ENCODE data around the gene NFYC. TPM values are rescaled to one million over a fixed set of nuclear protein-coding genes. Genes with fewer than 3 reads are reported as not detected.

NFYC gene
- total RNA-seq, 1 experiment from 2014 or later = 61.6 TPM

DNA sequence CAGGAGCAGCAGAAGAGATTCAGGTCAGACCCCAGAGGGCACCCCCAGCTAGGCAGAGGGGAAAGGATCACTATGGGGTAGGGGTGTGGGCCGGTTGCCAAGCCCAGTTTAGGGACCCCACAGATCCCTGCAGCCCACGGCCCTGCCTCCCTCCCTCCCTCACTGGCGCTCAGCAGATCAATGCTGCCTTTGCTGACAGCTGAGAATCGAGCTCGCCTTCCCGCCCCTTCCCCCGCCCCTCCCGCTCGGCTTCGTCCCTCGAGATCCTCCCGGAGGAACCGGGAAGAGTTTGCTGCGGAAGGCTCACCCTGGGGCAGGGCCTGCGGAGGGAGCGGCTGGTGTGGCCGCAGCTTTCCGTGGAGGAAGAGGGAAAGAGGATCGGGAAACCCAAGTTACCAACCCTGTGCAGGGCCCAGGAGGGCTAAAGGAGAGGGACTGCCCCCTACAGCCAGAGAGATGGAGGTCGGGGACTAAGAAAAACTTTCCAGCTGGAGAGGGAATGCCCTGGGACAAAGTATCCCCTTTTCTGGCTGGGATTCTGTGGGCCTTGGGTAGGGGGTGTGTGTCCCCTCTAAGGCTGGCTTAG is 91.0 kb downstream of the NFYC start:
- Mint-ChIP-seq H3K4me3 (ENCODE audit: unreplicated experiment) (peak overlapping the region; percentile 78), H3K4me1 (ENCODE audit: low read depth, unreplicated experiment) (peaks cover 5% of the 10 kb centered on the region), H3K27me3 (ENCODE audit: insufficient read depth, unreplicated experiment) (no peaks in the 10 kb centered on the region), H3K9me3 (ENCODE audit: unreplicated experiment) (no peaks in the 10 kb centered on the region), H3K36me3 (ENCODE audit: insufficient read depth, unreplicated experiment) (no peaks in the 10 kb centered on the region), H3K27ac (ENCODE audit: unreplicated experiment) (no peak overlapping the region)
- H3K36me3 ChIP-seq (ENCODE audit: control insufficient read depth, insufficient read depth, low read length) = no peaks in the 10 kb centered on the region
- POLR2A ChIA-PET = no interaction called here
- no peaks in the 10 kb centered on the region for H3K9me3 ChIP-seq
- no peaks in the 10 kb centered on the region for H3K27me3 ChIP-seq (replicated peaks; ENCODE audit: control insufficient read depth, insufficient read depth, low read length)
- intact Hi-C loops (cut with micrococcal nuclease; ENCODE audit: unreplicated experiment) = no loop called here
- no peak overlapping the region for H3K4me3 ChIP-seq (ENCODE audit: low read depth, low read length)
- CTCF ChIA-PET = interaction anchor here (0.6 kb wide), 1 partner anchor 166 kb away, joined by 4 read pairs; no protein-coding TSS in a partner anchor
- 0 out of 2 replicates have a peak, but pooled peaks cover 4% of the 10 kb centered on the region for H3K4me1 ChIP-seq
- BruUV-seq (replicated peaks) = no TSS peak
- DNase-seq = no peak
- TF ChIP-seq, protein P1, sequence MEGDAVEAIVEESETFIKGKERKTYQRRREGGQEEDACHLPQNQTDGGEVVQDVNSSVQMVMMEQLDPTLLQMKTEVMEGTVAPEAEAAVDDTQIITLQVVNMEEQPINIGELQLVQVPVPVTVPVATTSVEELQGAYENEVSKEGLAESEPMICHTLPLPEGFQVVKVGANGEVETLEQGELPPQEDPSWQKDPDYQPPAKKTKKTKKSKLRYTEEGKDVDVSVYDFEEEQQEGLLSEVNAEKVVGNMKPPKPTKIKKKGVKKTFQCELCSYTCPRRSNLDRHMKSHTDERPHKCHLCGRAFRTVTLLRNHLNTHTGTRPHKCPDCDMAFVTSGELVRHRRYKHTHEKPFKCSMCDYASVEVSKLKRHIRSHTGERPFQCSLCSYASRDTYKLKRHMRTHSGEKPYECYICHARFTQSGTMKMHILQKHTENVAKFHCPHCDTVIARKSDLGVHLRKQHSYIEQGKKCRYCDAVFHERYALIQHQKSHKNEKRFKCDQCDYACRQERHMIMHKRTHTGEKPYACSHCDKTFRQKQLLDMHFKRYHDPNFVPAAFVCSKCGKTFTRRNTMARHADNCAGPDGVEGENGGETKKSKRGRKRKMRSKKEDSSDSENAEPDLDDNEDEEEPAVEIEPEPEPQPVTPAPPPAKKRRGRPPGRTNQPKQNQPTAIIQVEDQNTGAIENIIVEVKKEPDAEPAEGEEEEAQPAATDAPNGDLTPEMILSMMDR (IDR thresholded peaks at IDR 0.05; ENCODE audit: insufficient read depth in 1 of 2, low read depth in 1 of 2, low read length in 1 of 2, severe bottlenecking in 1 of 2, unreplicated experiment in 1 of 2) = no peak

DNA sequence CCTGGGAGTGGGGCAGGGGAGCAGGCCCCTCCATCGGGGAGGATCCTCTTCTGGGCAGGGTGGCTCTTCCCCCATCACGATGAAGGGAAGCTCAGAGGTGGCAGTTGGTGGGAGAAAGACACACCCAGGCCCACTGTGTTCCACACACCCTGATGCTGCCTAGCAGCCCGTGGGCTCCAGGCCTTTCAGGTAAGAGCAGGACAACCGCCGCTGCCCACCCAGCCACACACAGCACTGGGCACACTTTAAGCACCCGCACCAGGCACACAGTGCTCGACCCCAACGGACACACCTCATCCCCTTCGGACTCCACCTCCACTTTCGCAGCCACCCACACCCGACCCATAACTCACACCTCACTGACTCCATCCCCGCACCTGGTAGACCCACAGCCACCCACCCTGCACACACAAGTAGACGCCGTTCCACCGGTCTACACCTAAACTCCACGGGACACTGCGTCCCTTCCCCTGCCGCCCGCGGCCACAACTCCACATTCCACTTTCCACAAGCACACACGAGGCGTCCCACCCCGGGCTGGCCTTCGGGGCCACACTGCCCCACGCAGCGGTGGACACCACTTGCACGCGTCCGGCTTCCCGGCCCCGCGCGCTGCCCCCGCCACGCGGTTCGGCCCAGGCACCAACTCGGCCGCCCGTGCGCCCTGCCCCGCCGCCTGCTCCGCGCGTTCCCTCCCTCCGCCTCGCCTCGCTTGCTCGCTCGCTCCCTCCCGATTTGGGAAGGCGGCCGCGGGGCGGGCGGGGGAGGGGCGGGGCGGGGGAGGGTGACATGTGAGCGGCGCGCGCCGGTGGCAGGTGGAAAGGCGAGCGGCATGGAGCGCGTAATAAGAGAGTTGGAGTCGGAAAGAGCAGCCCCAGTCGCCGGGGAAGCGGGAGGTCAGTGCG is 91.7 kb downstream of the NFYC start, which contains the start of gene KCNQ4:
TSS of gene KCNQ4 (plus strand) at position 787 of the 905 bp plus-strand sequence. CDS start 307 bp downstream, outside the sequence.
- no peaks in the 10 kb centered on the region for H3K27me3 ChIP-seq (replicated peaks; ENCODE audit: control insufficient read depth, insufficient read depth, low read length)
- peak within 1 kb of the TSS; percentile 40 for H3K4me3 ChIP-seq (ENCODE audit: low read depth, low read length)
- no peaks in the 10 kb centered on the region for H3K9me3 ChIP-seq
- no peaks in the 10 kb centered on the region for H3K36me3 ChIP-seq (ENCODE audit: control insufficient read depth, insufficient read depth, low read length)
- Mint-ChIP-seq H3K4me1 (ENCODE audit: low read depth, unreplicated experiment) (peaks cover 5% of the 10 kb centered on the region), H3K4me3 (ENCODE audit: unreplicated experiment) (peak within 1 kb of the TSS; percentile 78), H3K27me3 (ENCODE audit: insufficient read depth, unreplicated experiment) (no peaks in the 10 kb centered on the region), H3K36me3 (ENCODE audit: insufficient read depth, unreplicated experiment) (no peaks in the 10 kb centered on the region), H3K27ac (ENCODE audit: unreplicated experiment) (peak within 1 kb of the TSS; percentile 84), H3K9me3 (ENCODE audit: unreplicated experiment) (no peaks in the 10 kb centered on the region)
- intact Hi-C loops (cut with micrococcal nuclease; ENCODE audit: unreplicated experiment) = no loop called here
- ChIA-PET POLR2A (no interaction called here), CTCF (no interaction called here)
- TF ChIP-seq, protein P1 (IDR thresholded peaks at IDR 0.05; ENCODE audit: insufficient read depth in 1 of 2, low read depth in 1 of 2, low read length in 1 of 2, severe bottlenecking in 1 of 2, unreplicated experiment in 1 of 2) = no peak
- DNase-seq = peak; percentile 56 to 59
- H3K4me1 ChIP-seq = 0 out of 2 replicates have a peak, but pooled peaks cover 4% of the 10 kb centered on the region
- BruUV-seq (replicated peaks) = no TSS peak

DNA sequence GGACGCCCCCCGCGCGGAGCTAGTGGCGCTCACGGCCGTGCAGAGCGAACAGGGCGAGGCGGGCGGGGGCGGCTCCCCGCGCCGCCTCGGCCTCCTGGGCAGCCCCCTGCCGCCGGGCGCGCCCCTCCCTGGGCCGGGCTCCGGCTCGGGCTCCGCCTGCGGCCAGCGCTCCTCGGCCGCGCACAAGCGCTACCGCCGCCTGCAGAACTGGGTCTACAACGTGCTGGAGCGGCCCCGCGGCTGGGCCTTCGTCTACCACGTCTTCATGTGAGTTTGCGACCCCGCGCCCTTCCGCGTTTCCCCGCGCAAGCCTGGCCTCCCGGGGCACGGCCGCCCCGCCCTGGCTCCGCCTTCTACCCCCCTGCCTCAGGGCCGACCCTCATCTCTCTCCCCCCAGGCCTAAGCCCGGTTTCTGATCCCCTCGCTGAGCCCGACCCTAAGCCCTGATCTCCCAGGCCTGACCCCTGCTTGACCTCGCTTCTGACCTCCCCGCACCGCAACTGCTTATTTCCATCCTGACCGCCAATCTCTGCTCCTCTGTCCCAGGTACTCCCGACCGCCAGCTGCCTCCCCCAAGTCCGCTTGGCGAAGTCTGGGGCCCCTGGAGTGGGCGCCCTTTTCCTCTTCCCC is 92.8 kb downstream of the NFYC start:
- Histone ChIP-seq H3K27me3 (replicated peaks; ENCODE audit: control insufficient read depth, insufficient read depth, low read length) (no peaks in the 10 kb centered on the region), H3K4me1 (0 out of 2 replicates have a peak, but pooled peaks cover 4% of the 10 kb centered on the region), H3K4me3 (ENCODE audit: low read depth, low read length) (peak overlapping the region; percentile 28), H3K36me3 (ENCODE audit: control insufficient read depth, insufficient read depth, low read length) (no peaks in the 10 kb centered on the region), H3K9me3 (no peaks in the 10 kb centered on the region)
- DNase-seq = peak in 1 of 2 experiments; percentile 34
- ChIA-PET POLR2A (no interaction called here), CTCF (no interaction called here)
- no peaks in the 10 kb centered on the region for H3K9me3 Mint-ChIP-seq (ENCODE audit: unreplicated experiment)
- peak overlapping the region; percentile 84 for H3K27ac Mint-ChIP-seq (ENCODE audit: unreplicated experiment)
- intact Hi-C loops (cut with micrococcal nuclease; ENCODE audit: unreplicated experiment) = no loop called here
- peaks cover 5% of the 10 kb centered on the region for H3K4me1 Mint-ChIP-seq (ENCODE audit: low read depth, unreplicated experiment)
- H3K36me3 Mint-ChIP-seq (ENCODE audit: insufficient read depth, unreplicated experiment) = no peaks in the 10 kb centered on the region
- no peaks in the 10 kb centered on the region for H3K27me3 Mint-ChIP-seq (ENCODE audit: insufficient read depth, unreplicated experiment)
- TF ChIP-seq, protein P1 (IDR thresholded peaks at IDR 0.05; ENCODE audit: insufficient read depth in 1 of 2, low read depth in 1 of 2, low read length in 1 of 2, severe bottlenecking in 1 of 2, unreplicated experiment in 1 of 2) = no peak
- no TSS peak for BruUV-seq (replicated peaks)
- H3K4me3 Mint-ChIP-seq (ENCODE audit: unreplicated experiment) = no peak overlapping the region

Measured in Caco-2 (cell line).